IMR-90 (cell line): ENCODE results near the gene SH3RF3.

Source experiments
- MAZ ChIP-seq: IDR thresholded peaks from 2 replicates; pipeline ENCODE4 v1.6.1; 2012; ENCODE audit warnings: low read depth, mild to moderate bottlenecking, low read length, improper control_type of control experiment, moderate library complexity, borderline replicate concordance
- TF ChIP-seq, protein P1 (sequence below): conservative IDR thresholded peaks from 2 replicates; pipeline ENCODE4 v1.5.1; 2012; ENCODE audit warnings: mild to moderate bottlenecking, low read depth, low read length, improper control_type of control experiment
- TF ChIP-seq, protein P2 (sequence below): fragments of 150-350 bp; IDR thresholded peaks from 2 replicates; pipeline ENCODE4 v1.6.1; 2017; ENCODE audit warnings: mild to moderate bottlenecking, antibody characterized with exemption, low read length, low read depth

DNA sequence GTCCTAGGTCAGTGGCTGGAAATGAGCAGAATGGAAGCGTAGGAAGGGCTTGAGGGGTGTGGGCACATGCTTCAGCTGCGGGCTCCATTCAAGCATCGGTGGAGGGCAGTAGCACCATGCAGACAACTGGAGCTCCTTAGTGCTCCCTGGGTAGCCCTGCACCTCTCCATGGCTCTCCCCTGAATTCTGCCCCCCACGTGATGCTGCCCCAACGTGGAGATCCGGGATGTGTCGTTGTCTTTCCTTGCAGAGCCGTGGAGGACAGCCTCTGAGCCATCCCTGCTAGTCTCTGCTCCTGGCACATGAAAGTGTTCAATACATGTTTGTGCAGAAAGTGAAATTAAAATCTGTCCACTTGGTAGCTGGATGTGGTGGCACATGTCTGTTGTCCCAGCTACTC is 94.5 kb downstream of the SH3RF3 start:
- TF ChIP-seq, protein P1, sequence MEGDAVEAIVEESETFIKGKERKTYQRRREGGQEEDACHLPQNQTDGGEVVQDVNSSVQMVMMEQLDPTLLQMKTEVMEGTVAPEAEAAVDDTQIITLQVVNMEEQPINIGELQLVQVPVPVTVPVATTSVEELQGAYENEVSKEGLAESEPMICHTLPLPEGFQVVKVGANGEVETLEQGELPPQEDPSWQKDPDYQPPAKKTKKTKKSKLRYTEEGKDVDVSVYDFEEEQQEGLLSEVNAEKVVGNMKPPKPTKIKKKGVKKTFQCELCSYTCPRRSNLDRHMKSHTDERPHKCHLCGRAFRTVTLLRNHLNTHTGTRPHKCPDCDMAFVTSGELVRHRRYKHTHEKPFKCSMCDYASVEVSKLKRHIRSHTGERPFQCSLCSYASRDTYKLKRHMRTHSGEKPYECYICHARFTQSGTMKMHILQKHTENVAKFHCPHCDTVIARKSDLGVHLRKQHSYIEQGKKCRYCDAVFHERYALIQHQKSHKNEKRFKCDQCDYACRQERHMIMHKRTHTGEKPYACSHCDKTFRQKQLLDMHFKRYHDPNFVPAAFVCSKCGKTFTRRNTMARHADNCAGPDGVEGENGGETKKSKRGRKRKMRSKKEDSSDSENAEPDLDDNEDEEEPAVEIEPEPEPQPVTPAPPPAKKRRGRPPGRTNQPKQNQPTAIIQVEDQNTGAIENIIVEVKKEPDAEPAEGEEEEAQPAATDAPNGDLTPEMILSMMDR = no peak
- TF ChIP-seq, protein P2, sequence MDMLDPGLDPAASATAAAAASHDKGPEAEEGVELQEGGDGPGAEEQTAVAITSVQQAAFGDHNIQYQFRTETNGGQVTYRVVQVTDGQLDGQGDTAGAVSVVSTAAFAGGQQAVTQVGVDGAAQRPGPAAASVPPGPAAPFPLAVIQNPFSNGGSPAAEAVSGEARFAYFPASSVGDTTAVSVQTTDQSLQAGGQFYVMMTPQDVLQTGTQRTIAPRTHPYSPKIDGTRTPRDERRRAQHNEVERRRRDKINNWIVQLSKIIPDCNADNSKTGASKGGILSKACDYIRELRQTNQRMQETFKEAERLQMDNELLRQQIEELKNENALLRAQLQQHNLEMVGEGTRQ = no peak
- TF ChIP-seq MAZ = no peak
